Activated CD4-positive, alpha-beta memory T cell treated with anti-CD3 and anti-CD28 coated beads, Interleukin-2, amount 10 ng/mL, durations not matched to agents 7 days and 5 days (primary cell): ENCODE data around the gene NEK9. TPM values are rescaled to one million over a fixed set of nuclear protein-coding genes. Genes with fewer than 3 reads are reported as not detected.

Experiments
- CTCF ChIA-PET: fragments of 350-600 bp; sonication (Branson Sonifier 250); formaldehyde crosslinking; loops from one replicate; lab custom pipeline; 2021; ENCODE audit warnings: antibody characterized with exemption, inconsistent platforms; lab: Charles Lee
- POLR2A ChIA-PET: fragments of 350-600 bp; sonication (Branson Sonifier 250); formaldehyde crosslinking; loops from one replicate; lab custom pipeline; 2021; ENCODE audit warnings: antibody characterized with exemption; lab: Charles Lee
- DNase-seq: peaks from one replicate; pipeline ENCODE4 v3.0.0-alpha.2; 2020
- H3K27ac Mint-ChIP-seq: one replicate; pipeline ENCODE4 v1.8.0; 2021; ENCODE audit warnings: mild to moderate bottlenecking, mixed read lengths
- H3K27me3 Mint-ChIP-seq: one replicate; pipeline ENCODE4 v1.8.0; 2021; ENCODE audit warnings: mixed read lengths
- H3K36me3 Mint-ChIP-seq: one replicate; pipeline ENCODE4 v1.8.0; 2021; ENCODE audit warnings: low read depth, mixed read lengths
- H3K4me1 Mint-ChIP-seq: one replicate; pipeline ENCODE4 v1.8.0; 2021; ENCODE audit warnings: mixed read lengths
- H3K4me3 Mint-ChIP-seq: one replicate; pipeline ENCODE4 v1.8.0; 2021; ENCODE audit warnings: mild to moderate bottlenecking, mixed read lengths
- H3K9me3 Mint-ChIP-seq: one replicate; pipeline ENCODE4 v1.8.0; 2021; ENCODE audit warnings: mixed read lengths
- total RNA-seq, 2 experiments: library from RNA; stranded (reverse); gene quantifications; one replicate each; pipeline ENCODE4 v1.2.3, GENCODE V29; 2021

The NEK9 gene
- total RNA-seq, 2 experiments from 2014 or later: 72.0 to 77.3 TPM

DNA sequence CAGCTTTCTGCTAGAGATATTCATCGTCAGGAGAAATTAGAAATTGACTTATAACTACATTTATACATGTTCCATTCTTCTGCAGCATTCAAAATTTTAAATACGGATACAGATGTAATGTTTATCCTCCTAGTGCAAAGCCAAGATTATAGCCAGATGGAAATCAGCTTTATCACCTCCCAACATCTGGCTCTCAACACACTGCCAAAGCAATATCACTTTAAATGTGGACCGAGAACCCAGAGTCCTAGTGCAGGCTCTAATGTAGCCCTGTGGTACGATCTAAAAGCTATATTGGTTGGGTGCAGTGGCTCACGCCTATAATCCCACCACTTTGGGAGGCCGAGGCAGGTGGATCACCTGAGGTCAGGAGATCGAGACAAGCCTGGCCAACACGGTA lies 82.1 kb downstream of the NEK9 start:
- peaks cover 26% of the 10 kb centered on the region for H3K36me3 Mint-ChIP-seq
- ChIA-PET CTCF (interaction anchor here (1.0 to 1.1 kb wide), 2 partner anchors 11 to 25 kb away, joined by 3 to 4 read pairs; partner anchors contain the start of gene ZC2HC1C), POLR2A (interaction anchor here (1.1 kb wide), 1 partner anchor 42 kb away, joined by 3 read pairs; the partner anchor contains the start of gene EIF2B2)
- DNase-seq: no peak
- peaks cover 34% of the 10 kb centered on the region for H3K4me1 Mint-ChIP-seq
- H3K4me3 Mint-ChIP-seq: no peak overlapping the region
- no peak overlapping the region for H3K27ac Mint-ChIP-seq
- H3K9me3 Mint-ChIP-seq: no peaks in the 10 kb centered on the region
- no peaks in the 10 kb centered on the region for H3K27me3 Mint-ChIP-seq

- Mint-ChIP-seq H3K36me3 (peaks cover 22% of the 10 kb centered on the region), H3K27me3 (no peaks in the 10 kb centered on the region), H3K9me3 (no peaks in the 10 kb centered on the region), H3K4me1 (peaks cover 33% of the 10 kb centered on the region), H3K27ac (no peak overlapping the region), H3K4me3 (no peak overlapping the region)
- ChIA-PET POLR2A (no interaction called here), CTCF (interaction anchor here (1.0 to 1.1 kb wide), 2 partner anchors 12 to 25 kb away, joined by 3 to 4 read pairs; partner anchors contain the start of gene ZC2HC1C)
- DNase-seq: no peak
Observed at GRCh38 chr14:75044322-75044721, 82.5 kb downstream of the NEK9 start.

- ChIA-PET CTCF (interaction anchor here (0.6 kb wide), 1 partner anchor 164 kb away, joined by 3 read pairs; no protein-coding TSS in a partner anchor), POLR2A (interaction anchor here (1.0 kb wide), 1 partner anchor 37 kb away, joined by 3 read pairs; no protein-coding TSS in a partner anchor)
- H3K27me3 Mint-ChIP-seq: no peaks in the 10 kb centered on the region
- H3K27ac Mint-ChIP-seq: no peak overlapping the region
- H3K4me3 Mint-ChIP-seq: no peak overlapping the region
- H3K36me3 Mint-ChIP-seq: peaks cover 11% of the 10 kb centered on the region
- H3K9me3 Mint-ChIP-seq: no peaks in the 10 kb centered on the region
- no peak for DNase-seq
- peaks cover 20% of the 10 kb centered on the region for H3K4me1 Mint-ChIP-seq
Observed at GRCh38 chr14:75042035-75042434, 84.8 kb downstream of the NEK9 start.

DNA sequence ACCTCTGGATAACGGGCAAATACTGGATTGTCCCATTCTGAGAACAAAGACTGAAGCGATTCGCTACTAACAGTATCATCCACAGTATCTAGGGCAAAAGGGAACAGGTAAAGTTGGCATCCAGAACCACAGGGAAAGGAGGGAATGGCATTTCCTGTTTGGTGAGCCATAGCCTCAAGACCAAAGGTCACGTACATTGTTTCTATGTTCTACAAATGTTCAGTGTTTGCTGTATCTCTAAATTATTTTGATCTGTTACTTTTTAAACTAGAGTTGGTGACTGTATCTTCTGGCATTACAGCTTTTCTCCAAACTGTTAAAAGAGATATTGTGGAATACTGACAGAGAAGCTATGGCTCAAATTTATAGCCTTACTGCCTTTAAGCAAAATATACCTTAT lies 85.2 kb downstream of the NEK9 start:
- DNase-seq: no peak
- peaks cover 16% of the 10 kb centered on the region for H3K4me1 Mint-ChIP-seq
- H3K9me3 Mint-ChIP-seq: no peaks in the 10 kb centered on the region
- H3K4me3 Mint-ChIP-seq: no peak overlapping the region
- H3K27me3 Mint-ChIP-seq: no peaks in the 10 kb centered on the region
- H3K36me3 Mint-ChIP-seq: peaks cover 14% of the 10 kb centered on the region
- POLR2A ChIA-PET: interaction anchor here (1.0 kb wide), 1 partner anchor 36 kb away, joined by 3 read pairs; no protein-coding TSS in a partner anchor
- CTCF ChIA-PET: interaction anchor here (0.6 kb wide), 1 partner anchor 164 kb away, joined by 3 read pairs; no protein-coding TSS in a partner anchor
- H3K27ac Mint-ChIP-seq: no peak overlapping the region

DNA sequence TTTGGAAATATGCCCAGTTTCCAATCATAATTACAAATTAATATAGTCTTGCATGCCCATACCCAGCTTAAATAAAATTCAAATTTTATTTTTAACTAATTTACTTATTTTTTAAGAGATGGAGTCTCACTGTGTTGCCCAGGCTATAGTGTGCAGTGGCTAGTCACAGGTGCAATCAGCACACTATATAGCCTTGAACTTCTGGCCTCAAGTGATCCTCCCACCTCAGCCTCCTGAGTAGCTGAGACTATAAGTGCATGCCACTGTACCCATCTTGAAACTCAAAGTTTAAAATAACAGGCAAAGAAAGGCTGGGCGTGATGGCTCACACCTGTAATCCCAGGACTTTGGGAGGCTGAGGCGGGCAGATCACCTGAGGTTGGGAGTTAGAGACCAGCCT lies 85.9 kb downstream of the NEK9 start:
- peaks cover 15% of the 10 kb centered on the region for H3K4me1 Mint-ChIP-seq
- CTCF ChIA-PET: interaction anchor here (0.8 kb wide), 1 partner anchor 135 kb away, joined by 3 read pairs; no protein-coding TSS in a partner anchor
- no peaks in the 10 kb centered on the region for H3K9me3 Mint-ChIP-seq

GRCh38 chr14:75040507-75040906 lies 86.3 kb downstream of the NEK9 start:
- ChIA-PET POLR2A (no interaction called here), CTCF (interaction anchor here (0.8 kb wide), 1 partner anchor 134 kb away, joined by 3 read pairs; no protein-coding TSS in a partner anchor)

More for the DNA sequence above, 85.9 kb downstream of the NEK9 start:
- Mint-ChIP-seq H3K27ac (no peak overlapping the region), H3K27me3 (no peaks in the 10 kb centered on the region), H3K36me3 (peaks cover 15% of the 10 kb centered on the region), H3K4me3 (no peak overlapping the region)
- DNase-seq: no peak
- POLR2A ChIA-PET: no interaction called here

GRCh38 chr14:75032939-75033338 lies 93.9 kb downstream of the NEK9 start:
- Mint-ChIP-seq H3K27ac (no peak overlapping the region), H3K4me3 (no peak overlapping the region), H3K4me1 (no peaks in the 10 kb centered on the region), H3K36me3 (peaks cover 30% of the 10 kb centered on the region), H3K9me3 (no peaks in the 10 kb centered on the region), H3K27me3 (no peaks in the 10 kb centered on the region)
- ChIA-PET POLR2A (interaction anchor here (1.2 kb wide), 1 partner anchor 9 kb away, joined by 3 read pairs; no protein-coding TSS in a partner anchor), CTCF (no interaction called here)
- DNase-seq: no peak

More at GRCh38 chr14:75040507-75040906, 86.3 kb downstream of the NEK9 start:
- DNase-seq: no peak
- Mint-ChIP-seq H3K4me1 (peaks cover 12% of the 10 kb centered on the region), H3K27me3 (no peaks in the 10 kb centered on the region), H3K9me3 (no peaks in the 10 kb centered on the region), H3K36me3 (peaks cover 15% of the 10 kb centered on the region), H3K4me3 (no peak overlapping the region), H3K27ac (no peak overlapping the region)

GRCh38 chr14:75030147-75030546 lies 96.7 kb downstream of the NEK9 start:
- Mint-ChIP-seq H3K36me3 (peaks cover 26% of the 10 kb centered on the region), H3K4me1 (no peaks in the 10 kb centered on the region), H3K27ac (no peak overlapping the region), H3K4me3 (no peak overlapping the region), H3K27me3 (no peaks in the 10 kb centered on the region), H3K9me3 (no peaks in the 10 kb centered on the region)
- ChIA-PET CTCF (no interaction called here), POLR2A (interaction anchor here (0.8 kb wide), 1 partner anchor 34 kb away, joined by 3 read pairs; the partner anchor contains the start of gene ACYP1)
- no peak for DNase-seq

Other genes with a start within 250 kb of the NEK9 start
- gene DLST, start 245.1 kb downstream of the NEK9 start, total RNA-seq: 100 to 1,000 TPM; 106 to 108 TPM
- 1 to 10 TPM; 3.6 to 3.8 TPM for gene RPS6KL1, start 203.8 kb downstream of the NEK9 start, total RNA-seq
- under 1 TPM; 0.23 to 0.38 TPM for gene PGF, start 171.5 kb downstream of the NEK9 start, total RNA-seq
- 10 to 100 TPM; 63.7 to 64.0 TPM for gene EIF2B2, start 124.1 kb downstream of the NEK9 start, total RNA-seq
- 10 to 100 TPM; 16.0 to 16.6 TPM for gene MLH3, start 75.6 kb downstream of the NEK9 start, total RNA-seq
- 10 to 100 TPM; 52.7 to 53.8 TPM for gene ACYP1, start 63.0 kb downstream of the NEK9 start, total RNA-seq
- gene ZC2HC1C, start 57.4 kb downstream of the NEK9 start, total RNA-seq: 1 to 10 TPM; 2.0 to 2.4 TPM
- 100 to 1,000 TPM; 207 to 224 TPM for gene TMED10, start 49.6 kb upstream of the NEK9 start, total RNA-seq
- 10 to 100 TPM; 49.7 to 53.5 TPM for gene FOS, start 151.8 kb upstream of the NEK9 start, total RNA-seq